ENCODE results near the gene HTR6.

Gene HTR6

DNA sequence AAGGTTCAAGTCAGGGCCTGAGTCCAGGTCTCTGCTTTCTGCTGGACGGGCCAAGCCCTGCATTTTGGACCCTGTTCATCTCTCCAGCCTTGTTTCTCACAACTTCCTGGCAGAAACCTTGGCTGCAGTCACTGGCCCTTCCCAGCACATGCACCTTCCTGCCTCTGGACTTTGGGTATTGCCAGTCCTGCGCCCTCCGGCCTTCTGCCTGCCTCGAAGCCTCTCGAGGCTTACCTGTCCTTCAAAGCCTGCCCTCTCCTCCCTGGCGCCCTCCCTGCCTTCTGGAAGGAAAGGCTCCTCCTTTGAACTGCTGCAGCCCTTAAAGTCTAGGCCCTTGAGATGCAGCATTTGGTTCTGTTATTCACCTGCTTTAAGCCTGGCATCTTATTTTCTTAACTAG, 52.8 kb downstream of the HTR6 start:
- no peak for DNase-seq (ENCODE audit: low read depth in 2 of 3, low spot score in 1 of 3)

DNA sequence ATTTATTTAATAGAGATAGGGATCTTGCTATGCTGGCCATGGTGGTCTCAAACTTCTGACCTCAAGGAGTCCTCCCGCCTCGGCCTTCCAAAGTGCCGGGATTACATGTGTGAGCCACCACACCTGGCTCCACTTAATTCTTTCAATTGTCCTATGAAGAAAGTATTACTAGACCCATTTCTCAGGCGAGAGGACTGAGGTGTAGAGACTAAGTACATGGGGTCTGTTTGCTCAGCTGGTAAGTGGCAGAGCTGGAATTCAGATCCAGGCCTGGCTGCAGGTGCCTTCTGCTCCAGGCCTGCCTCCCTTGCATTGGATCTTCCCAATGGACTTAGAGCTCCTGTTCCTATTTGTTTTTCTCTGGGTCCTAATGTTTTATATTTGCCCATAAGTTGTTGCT, 55.5 kb downstream of the HTR6 start:
- DNase-seq (ENCODE audit: low read depth in 2 of 3, low spot score in 1 of 3): no peak

DNA sequence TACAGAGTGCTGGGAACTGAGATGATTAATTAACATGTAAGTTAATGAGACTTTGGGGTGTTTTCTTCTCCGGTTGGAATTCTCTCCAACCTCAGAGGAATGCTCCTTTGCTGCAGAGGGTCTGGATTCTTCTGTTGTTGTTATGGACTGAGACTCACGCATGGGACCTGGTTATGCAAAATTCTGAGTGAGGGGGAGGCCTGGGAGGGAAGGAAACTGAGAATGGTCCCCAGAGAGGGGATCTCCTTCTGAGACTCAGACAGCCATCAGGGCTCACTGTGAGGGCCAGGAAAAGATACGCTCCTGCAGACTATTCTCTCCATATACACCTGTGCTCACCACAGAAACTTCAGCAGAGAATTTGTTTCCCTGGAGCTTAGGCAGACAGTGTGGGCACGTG, 56.3 kb downstream of the HTR6 start:
- no peak for DNase-seq (ENCODE audit: low read depth in 2 of 3, low spot score in 1 of 3)

DNA sequence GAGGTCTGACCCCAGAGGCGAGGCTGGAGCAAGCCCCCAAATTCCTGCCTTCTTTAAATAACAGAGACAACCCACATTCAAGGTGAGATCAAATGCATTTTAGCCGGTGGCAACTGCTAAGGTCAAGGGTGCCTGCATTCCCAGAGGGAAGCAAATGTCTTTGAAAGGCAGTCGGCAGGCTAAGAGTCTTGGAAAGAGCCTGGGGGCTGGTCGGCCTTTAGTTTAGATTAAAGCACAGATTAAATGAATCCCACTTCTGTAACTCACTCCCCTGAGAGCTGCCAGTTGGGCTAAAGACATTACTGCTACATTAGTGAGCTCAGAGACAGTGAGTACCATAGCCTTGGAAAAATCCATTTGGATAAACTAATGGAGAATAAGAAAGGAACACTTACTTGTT, 59.2 kb downstream of the HTR6 start:
- no peak for DNase-seq (ENCODE audit: low read depth in 2 of 3, low spot score in 1 of 3)

DNA sequence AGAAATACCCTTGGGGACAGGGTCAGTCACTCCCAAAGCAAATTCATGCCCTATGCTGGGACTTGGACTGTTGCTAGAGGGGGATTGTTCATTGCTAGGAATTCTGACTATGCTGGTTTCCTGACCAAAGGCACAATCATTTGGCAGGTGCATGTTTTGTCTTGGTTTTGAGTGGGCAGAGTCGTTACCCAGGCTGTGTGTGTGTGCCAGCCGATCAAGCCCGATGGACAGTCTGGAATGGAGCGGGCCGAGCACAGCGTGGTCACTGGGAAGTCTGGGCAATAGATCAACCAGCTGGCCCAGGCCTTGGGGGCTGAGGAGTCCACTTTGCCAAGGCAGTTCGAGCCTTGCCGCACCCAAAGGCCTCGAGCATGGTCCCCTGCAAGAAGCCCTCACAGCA, 60.9 kb downstream of the HTR6 start:
- DNase-seq (ENCODE audit: low read depth in 2 of 3, low spot score in 1 of 3): no peak

DNA sequence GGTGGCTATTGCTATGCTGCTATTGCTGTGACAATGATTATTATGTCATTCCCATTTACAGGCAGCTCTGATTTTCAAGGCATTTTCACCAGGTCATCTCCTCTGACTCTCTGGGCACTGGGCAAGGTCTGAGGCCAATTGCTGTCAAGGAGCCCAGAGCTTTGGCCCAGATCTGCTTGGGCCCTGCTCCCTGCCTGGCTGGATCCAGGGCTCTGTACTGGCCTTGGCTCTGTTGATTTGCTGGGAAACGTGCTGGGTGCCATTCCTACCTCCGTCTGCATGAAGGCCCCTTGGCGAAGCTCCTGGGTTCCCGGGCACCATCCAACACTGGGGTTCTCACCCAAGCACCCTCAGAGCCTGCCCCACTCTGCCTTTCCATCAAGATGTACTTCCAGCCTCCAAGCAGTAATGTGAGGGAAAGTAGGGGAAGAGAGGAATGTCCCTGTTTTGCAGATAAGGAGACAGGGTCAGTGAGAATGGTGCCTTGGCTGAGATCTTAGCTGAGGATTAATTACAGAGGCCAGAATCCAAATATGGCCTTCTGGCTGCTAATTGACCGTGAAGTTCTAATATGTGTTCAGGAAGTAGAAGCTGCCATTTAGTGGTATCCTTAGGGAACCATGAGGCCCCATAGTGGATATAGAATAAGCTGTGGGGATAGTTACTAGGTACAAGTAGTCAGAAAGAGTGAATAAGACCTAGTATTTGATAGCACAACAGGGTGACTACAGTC, 63.9 kb downstream of the HTR6 start:
- no peak for DNase-seq (ENCODE audit: low read depth in 2 of 3, low spot score in 1 of 3)

DNA sequence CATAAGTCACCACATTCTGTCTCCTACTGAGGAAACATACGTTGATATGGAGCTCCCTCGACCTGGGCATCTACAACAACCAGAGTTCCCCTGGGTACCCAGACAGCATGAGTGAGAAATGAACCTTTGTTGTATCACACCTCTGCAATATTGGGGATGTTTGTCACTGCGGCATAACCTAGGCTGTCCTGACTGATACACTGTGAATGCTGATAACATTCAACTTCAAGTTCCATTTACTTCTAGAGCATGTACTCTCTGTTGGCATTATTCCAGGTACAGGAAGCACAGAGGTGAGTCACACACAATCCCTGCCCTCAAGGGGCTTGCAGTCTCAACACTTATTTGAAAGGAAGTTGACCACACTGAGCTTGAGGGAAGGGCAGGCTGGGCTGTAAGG, 65.6 kb downstream of the HTR6 start:
- no peak for DNase-seq (ENCODE audit: low read depth in 2 of 3, low spot score in 1 of 3)

Measured in stimulated activated CD4-positive, alpha-beta T cell treated with anti-CD3 and anti-CD28 coated beads, Interleukin-12 subunit alpha, Interleukin-12 subunit beta, amount 100 ng/mL, for 48 hours (primary cell).